H9 (cell line): ENCODE results near the gene ZNF793. TPM values are rescaled to one million over a fixed set of nuclear protein-coding genes. Genes with fewer than 3 reads are reported as not detected.
A peak's percentile ranks its signal among the peaks of the same experiment; 100 is the strongest.

Experiments
- DNase-seq: peaks from one replicate; pipeline ENCODE4 v3.0.0-alpha.2; 2017
- H2AFZ ChIP-seq: one replicate; pipeline ENCODE4 v1.6.1; 2013; ENCODE audit warnings: mild to moderate bottlenecking, low read length, control low read depth, moderate library complexity
- H2AK5ac ChIP-seq: 2 replicates; pipeline ENCODE4 v1.6.1; 2013; ENCODE audit warnings: low read length, control low read depth, mixed read lengths; ENCODE audit not compliant: insufficient read length
- H2BK120ac ChIP-seq: one replicate; pipeline ENCODE4 v1.6.1; 2013; ENCODE audit warnings: low read depth, mild to moderate bottlenecking, low read length, control low read depth, inconsistent platforms; ENCODE audit not compliant: poor library complexity, severe bottlenecking
- H2BK12ac ChIP-seq: 2 replicates; pipeline ENCODE4 v1.6.1; 2013; ENCODE audit warnings: low read length, control low read depth, mixed read lengths, low read depth; ENCODE audit not compliant: insufficient read length
- H2BK15ac ChIP-seq: 2 replicates; pipeline ENCODE4 v1.6.1; 2013; ENCODE audit warnings: low read depth, low read length, control low read depth
- H2BK20ac ChIP-seq: one replicate; pipeline ENCODE4 v1.6.1; 2013; ENCODE audit warnings: low read depth, mild to moderate bottlenecking, low read length, control low read depth, inconsistent platforms; ENCODE audit not compliant: poor library complexity, severe bottlenecking
- H2BK5ac ChIP-seq: 2 replicates; pipeline ENCODE4 v1.6.1; 2013; ENCODE audit warnings: low read length, control low read depth, mixed read lengths; ENCODE audit not compliant: insufficient read length
- H3K14ac ChIP-seq: 2 replicates; pipeline ENCODE4 v1.6.1; 2013; ENCODE audit warnings: low read length, control low read depth; ENCODE audit not compliant: insufficient read depth
- H3K18ac ChIP-seq: 2 replicates; pipeline ENCODE4 v1.6.1; 2013; ENCODE audit warnings: low read depth, mild to moderate bottlenecking, mixed read lengths, low read length, control low read depth; ENCODE audit not compliant: insufficient read length
- H3K23ac ChIP-seq: 2 replicates; pipeline ENCODE4 v1.6.1; 2013; ENCODE audit warnings: low read length, control low read depth, mixed read lengths, low read depth; ENCODE audit not compliant: insufficient read length
- H3K23me2 ChIP-seq: 2 replicates; pipeline ENCODE4 v1.6.1; 2013; ENCODE audit warnings: low read depth, mild to moderate bottlenecking, mixed read lengths, low read length, control low read depth; ENCODE audit not compliant: insufficient read length, poor library complexity, severe bottlenecking
- H3K27ac ChIP-seq: 2 replicates; pipeline ENCODE4 v1.5.1; 2013; ENCODE audit warnings: low read length, control low read depth, mixed read lengths, low read depth; ENCODE audit not compliant: insufficient read length
- H3K27me3 ChIP-seq: 2 replicates; pipeline ENCODE4 v1.6.1; 2013; ENCODE audit warnings: low read length, control low read depth, inconsistent platforms; ENCODE audit not compliant: insufficient read depth
- H3K4ac ChIP-seq: 2 replicates; pipeline ENCODE4 v1.6.1; 2013; ENCODE audit warnings: low read depth, mild to moderate bottlenecking, control low read depth, inconsistent platforms, low read length, moderate library complexity
- H3K4me1 ChIP-seq: 2 replicates; pipeline ENCODE4 v1.6.1; 2013; ENCODE audit warnings: low read length, control low read depth, inconsistent platforms; ENCODE audit not compliant: insufficient read depth
- H3K4me2 ChIP-seq: 2 replicates; pipeline ENCODE4 v1.6.1; 2013; ENCODE audit warnings: low read length, control low read depth, mixed read lengths; ENCODE audit not compliant: insufficient read length, insufficient read depth
- H3K56ac ChIP-seq: 2 replicates; pipeline ENCODE4 v1.6.1; 2013; ENCODE audit warnings: low read depth, mild to moderate bottlenecking, mixed read lengths, low read length, control low read depth; ENCODE audit not compliant: insufficient read length
- H3K79me1 ChIP-seq: 2 replicates; pipeline ENCODE4 v1.6.1; 2013; ENCODE audit warnings: low read depth, mild to moderate bottlenecking, moderate library complexity, low read length, control low read depth, inconsistent platforms; ENCODE audit not compliant: insufficient read depth, poor library complexity, severe bottlenecking
- H3K79me2 ChIP-seq: 2 replicates; pipeline ENCODE4 v1.6.1; 2013; ENCODE audit warnings: low read length, control low read depth, inconsistent platforms; ENCODE audit not compliant: insufficient read depth
- H3K9ac ChIP-seq: 2 replicates; pipeline ENCODE4 v1.6.1; 2013; ENCODE audit warnings: low read length, control low read depth, mixed read lengths; ENCODE audit not compliant: insufficient read length; ENCODE audit errors: extremely low read depth
- H3K9me3 ChIP-seq: one replicate; pipeline ENCODE4 v1.6.1; 2013; ENCODE audit warnings: low read depth, low read length, inconsistent platforms; ENCODE audit not compliant: control insufficient read depth
- H3T11ph ChIP-seq: one replicate; pipeline ENCODE4 v1.6.1; 2013; ENCODE audit warnings: mild to moderate bottlenecking, low read length, control low read depth, inconsistent platforms
- H4K20me1 ChIP-seq: one replicate; pipeline ENCODE4 v1.6.1; 2013; ENCODE audit not compliant: control insufficient read depth, insufficient read length, insufficient read depth
- H4K5ac ChIP-seq: 2 replicates; pipeline ENCODE4 v1.6.1; 2013; ENCODE audit warnings: low read depth, mild to moderate bottlenecking, mixed read lengths, low read length, control low read depth; ENCODE audit not compliant: insufficient read length
- H4K8ac ChIP-seq: replicated peaks from 2 replicates; pipeline ENCODE4 v1.6.1; 2013; ENCODE audit warnings: low read length, control low read depth, mixed read lengths, low read depth; ENCODE audit not compliant: insufficient read length
- H4K91ac ChIP-seq: 2 replicates; pipeline ENCODE4 v1.6.1; 2013; ENCODE audit warnings: low read depth, mild to moderate bottlenecking, moderate library complexity, mixed read lengths, low read length, control low read depth; ENCODE audit not compliant: insufficient read length
- H3K27ac Mint-ChIP-seq, 3 experiments: 2 replicates in 2 of 3; 3 replicates in 1 of 3; pipeline ENCODE4 v1.8.0; 2020 to 2021; ENCODE audit warnings: mixed read lengths in 3 of 3, mild to moderate bottlenecking in 1 of 3, moderate library complexity in 1 of 3
- H3K27me3 Mint-ChIP-seq: 2 replicates; pipeline ENCODE4 v1.8.0; 2021; ENCODE audit warnings: low read depth, mild to moderate bottlenecking, moderate library complexity, mixed read lengths
- H3K36me3 Mint-ChIP-seq, 3 experiments: 2 replicates in 2 of 3; 3 replicates in 1 of 3; pipeline ENCODE4 v1.8.0; 2020 to 2021; ENCODE audit warnings: low read depth in 3 of 3, mixed read lengths in 3 of 3; ENCODE audit not compliant: insufficient read depth in 1 of 3
- H3K4me1 Mint-ChIP-seq, 2 experiments: 2 replicates each; pipeline ENCODE4 v1.8.0; 2020; ENCODE audit warnings: mixed read lengths in 2 of 2
- H3K4me3 Mint-ChIP-seq, 2 experiments: 2 replicates in 1 of 2; 3 replicates in 1 of 2; pipeline ENCODE4 v1.8.0; 2020 to 2021; ENCODE audit warnings: mild to moderate bottlenecking in 2 of 2, mixed read lengths in 2 of 2, moderate library complexity in 1 of 2
- H3K9me3 Mint-ChIP-seq, 2 experiments: 2 replicates in 1 of 2; 3 replicates in 1 of 2; pipeline ENCODE4 v1.8.0; 2020; ENCODE audit warnings: mild to moderate bottlenecking in 2 of 2, mixed read lengths in 2 of 2, moderate library complexity in 1 of 2
- WGBS: extraction: QIAGEN DNeasy Blood & Tissue Kit; methylation state at CpG from one replicate; pipeline ENCODE4 v1.1.7; 2013; ENCODE audit warnings: missing lambda C conversion rate, low lambda C conversion rate, mixed read lengths; ENCODE audit not compliant: insufficient read length; ENCODE audit errors: extremely low coverage; 5-methylcytosine and 5-hydroxymethylcytosine counted together
- total RNA-seq: library from RNA; stranded (reverse); gene quantifications from 2 replicates; pipeline ENCODE4 v1.2.1, GENCODE V29; 2021
- TF ChIP-seq, protein P1 (sequence below): fragments of 200-600 bp; sonication (generic); conservative IDR thresholded peaks from 3 replicates; pipeline ENCODE4 v1.8.0; 2021; ENCODE audit warnings: antibody characterized with exemption, mild to moderate bottlenecking

The ZNF793 gene
- total RNA-seq, 1 experiment from 2014 or later, result 17.1 TPM

DNA sequence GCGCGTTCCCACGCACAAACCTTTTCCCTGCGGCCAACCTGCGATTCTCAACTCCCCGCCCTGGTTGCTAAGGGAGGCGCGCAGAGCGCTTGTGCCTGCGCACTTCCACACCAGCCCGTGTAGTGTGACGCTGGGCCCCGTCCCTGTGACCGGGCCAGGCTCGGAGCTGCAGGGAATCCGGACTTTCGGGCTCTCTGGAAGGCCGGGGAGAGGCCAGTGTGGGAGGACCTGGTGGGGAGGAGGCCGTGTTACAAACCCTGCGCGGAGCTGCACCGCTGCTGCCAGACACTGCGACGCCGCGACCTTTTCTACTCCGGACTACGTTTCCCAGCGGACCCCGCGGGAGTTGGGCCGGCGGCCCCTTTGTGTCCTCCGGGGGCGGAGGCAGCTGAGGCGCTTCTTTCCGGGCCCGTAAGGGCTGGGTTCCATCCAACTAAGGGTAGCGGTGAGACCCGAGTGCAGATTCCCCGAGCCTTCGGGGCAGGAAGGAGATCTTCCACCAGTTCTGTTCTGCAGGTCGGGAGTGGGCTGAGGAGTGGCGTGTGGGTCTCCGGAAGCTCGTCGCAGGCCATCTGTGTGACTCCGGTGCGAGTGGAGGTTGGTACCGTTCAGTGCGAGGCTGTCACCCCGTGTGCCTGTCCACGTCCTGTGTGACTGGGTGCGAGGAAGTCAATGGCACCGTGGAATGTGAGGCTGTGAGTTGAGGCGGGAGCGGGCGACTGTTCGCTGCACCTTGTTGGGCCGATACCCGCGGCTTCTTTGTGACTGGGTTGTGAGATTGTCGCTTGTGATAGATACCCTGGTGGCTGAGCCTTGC is 37.6 kb upstream of the ZNF793 start, which contains the start of gene ZNF570:
Gene ZNF570 (plus strand): TSS at position 396 of the 817 bp plus-strand sequence. CDS start 999 bp downstream, outside the sequence.
- Mint-ChIP-seq H3K4me3 (peak within 1 kb of the TSS; percentile 97), H3K4me1 (peaks cover 13 to 24% of the 10 kb centered on the region in 2 experiments), H3K27ac (peak within 1 kb of the TSS in 2 of 3 experiments; percentile 31 to 94; a peak in 3 of 7 replicates), H3K27me3 (no peaks in the 10 kb centered on the region), H3K9me3 (peaks cover 0 to 15% of the 10 kb centered on the region in 2 experiments), H3K36me3 (peaks cover 10 to 14% (median 11%) of the 10 kb centered on the region in 3 experiments)
- Histone ChIP-seq H3K79me2 (no peaks in the 10 kb centered on the region), H4K20me1 (no peaks in the 10 kb centered on the region), H3K14ac (peak within 1 kb of the TSS; percentile 78), H4K5ac (peak within 1 kb of the TSS; percentile 44), H3K23me2 (peaks cover 16% of the 10 kb centered on the region), H2AFZ (peak within 1 kb of the TSS; percentile 84), H4K8ac (peak within 1 kb of the TSS; percentile 79), H2BK5ac (no peak within 1 kb of the TSS), H2BK12ac (no peak within 1 kb of the TSS), H3K56ac (no peak within 1 kb of the TSS), H3K4me2 (peak within 1 kb of the TSS; percentile 100), H3K27ac (no peak within 1 kb of the TSS), H3K9ac (peak within 1 kb of the TSS; percentile 92), H3K27me3 (no peaks in the 10 kb centered on the region), H3K79me1 (no peaks in the 10 kb centered on the region), H2AK5ac (no peak within 1 kb of the TSS), H3K4ac (no peak within 1 kb of the TSS), H3K9me3 (no peaks in the 10 kb centered on the region), H2BK20ac (no peak within 1 kb of the TSS), H3T11ph (no peak within 1 kb of the TSS), H2BK15ac (no peak within 1 kb of the TSS; the same call in 1 of the 2 replicates), H3K23ac (no peak within 1 kb of the TSS), H2BK120ac (no peak within 1 kb of the TSS), H3K4me1 (no peaks in the 10 kb centered on the region), H3K18ac (peak within 1 kb of the TSS; percentile 61), H4K91ac (no peak within 1 kb of the TSS)
- no CpG with 5 or more reads among the region's 63 CpGs for WGBS
- TF ChIP-seq, protein P1, sequence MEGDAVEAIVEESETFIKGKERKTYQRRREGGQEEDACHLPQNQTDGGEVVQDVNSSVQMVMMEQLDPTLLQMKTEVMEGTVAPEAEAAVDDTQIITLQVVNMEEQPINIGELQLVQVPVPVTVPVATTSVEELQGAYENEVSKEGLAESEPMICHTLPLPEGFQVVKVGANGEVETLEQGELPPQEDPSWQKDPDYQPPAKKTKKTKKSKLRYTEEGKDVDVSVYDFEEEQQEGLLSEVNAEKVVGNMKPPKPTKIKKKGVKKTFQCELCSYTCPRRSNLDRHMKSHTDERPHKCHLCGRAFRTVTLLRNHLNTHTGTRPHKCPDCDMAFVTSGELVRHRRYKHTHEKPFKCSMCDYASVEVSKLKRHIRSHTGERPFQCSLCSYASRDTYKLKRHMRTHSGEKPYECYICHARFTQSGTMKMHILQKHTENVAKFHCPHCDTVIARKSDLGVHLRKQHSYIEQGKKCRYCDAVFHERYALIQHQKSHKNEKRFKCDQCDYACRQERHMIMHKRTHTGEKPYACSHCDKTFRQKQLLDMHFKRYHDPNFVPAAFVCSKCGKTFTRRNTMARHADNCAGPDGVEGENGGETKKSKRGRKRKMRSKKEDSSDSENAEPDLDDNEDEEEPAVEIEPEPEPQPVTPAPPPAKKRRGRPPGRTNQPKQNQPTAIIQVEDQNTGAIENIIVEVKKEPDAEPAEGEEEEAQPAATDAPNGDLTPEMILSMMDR, result no peak
- DNase-seq, result peak; percentile 87
